ENCODE results near the gene SDR42E1.
"Not testable (repeated sequence)": the region's sequence is repeated elsewhere in the genome, so short reads cannot be mapped to it uniquely, and the experiment has no call there.

Gene SDR42E1

DNA sequence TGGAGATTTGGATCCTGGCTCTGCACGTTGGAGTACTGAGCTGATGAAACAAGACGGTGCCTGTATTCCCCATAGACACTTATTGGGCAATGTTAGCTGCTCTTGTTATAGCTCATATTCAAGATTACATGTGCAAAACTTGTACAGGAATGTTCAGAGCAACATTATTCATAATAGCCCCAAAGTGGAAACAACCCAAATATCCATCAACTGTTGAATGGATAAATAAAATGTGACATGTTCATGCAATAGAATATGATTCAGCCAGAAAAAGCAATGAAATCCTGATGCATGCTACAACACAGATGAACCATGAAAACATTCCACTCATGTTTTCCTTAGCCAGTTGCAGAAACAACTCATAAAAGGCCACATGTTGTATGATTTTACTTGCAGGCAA is 5.7 kb upstream of the SDR42E1 start:
- no peak for TF ChIP-seq ZFX (IDR thresholded peaks at IDR 0.05)
- no peak overlapping the region for H3K27ac ChIP-seq

DNA sequence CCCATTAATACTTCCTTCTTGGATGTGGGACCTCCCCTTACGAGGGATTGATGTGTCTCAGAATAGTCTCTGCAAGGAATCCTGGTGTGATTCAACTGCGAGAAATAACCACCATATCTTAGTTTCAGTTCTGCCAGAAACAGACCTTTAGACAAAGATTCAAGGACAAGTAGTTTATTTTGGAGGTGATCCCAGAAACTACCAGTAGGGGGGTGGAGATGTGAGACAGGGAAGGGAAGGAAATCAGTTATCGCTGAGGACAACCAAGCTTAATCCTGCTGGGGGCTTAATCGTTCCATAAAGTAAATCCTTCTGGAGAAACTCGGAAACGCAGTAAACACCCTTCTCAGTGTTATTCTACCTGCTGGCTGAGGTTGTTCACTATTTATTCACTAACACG is 5.0 kb upstream of the SDR42E1 start:
- no peak overlapping the region for H3K27ac ChIP-seq
- TF ChIP-seq ZFX (IDR thresholded peaks at IDR 0.05): no peak
- peak; percentile 61 for TF ChIP-seq CTCF (conservative IDR thresholded peaks at IDR 0.05)

- no peak for TF ChIP-seq CTCF (conservative IDR thresholded peaks at IDR 0.05)
- TF ChIP-seq ZFX (IDR thresholded peaks at IDR 0.05): no peak
- no peak overlapping the region for H3K27ac ChIP-seq
These were observed 1.9 kb upstream of the SDR42E1 start for GRCh38 chr16:82013139-82013538.

DNA sequence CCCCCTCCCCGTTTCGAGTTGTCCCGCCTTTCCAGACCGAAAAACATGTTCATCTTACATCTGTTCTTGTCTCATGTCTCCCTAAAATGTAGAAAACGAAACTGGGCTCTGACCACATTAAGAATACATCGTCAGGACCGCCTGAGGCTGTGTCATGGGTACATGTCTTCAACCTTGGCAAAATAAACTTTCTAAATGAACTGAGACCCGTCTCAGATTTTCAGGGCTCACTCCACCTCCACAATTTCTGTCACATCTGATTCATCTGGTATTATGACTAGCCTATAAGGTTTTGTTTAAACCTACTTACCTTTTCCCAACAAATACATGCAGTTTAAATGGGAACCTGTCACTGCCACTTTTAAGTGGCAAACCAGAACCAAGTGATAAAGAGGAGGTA is 621 bp downstream of the SDR42E1 start:
- H3K27ac ChIP-seq: no peak overlapping the region
- TF ChIP-seq CTCF (conservative IDR thresholded peaks at IDR 0.05) (no peak), ZFX (IDR thresholded peaks at IDR 0.05) (no peak)

GRCh38 chr16:82009789-82010188 is 1.5 kb downstream of the SDR42E1 start:
- not testable (repeated sequence) for H3K27ac ChIP-seq

DNA sequence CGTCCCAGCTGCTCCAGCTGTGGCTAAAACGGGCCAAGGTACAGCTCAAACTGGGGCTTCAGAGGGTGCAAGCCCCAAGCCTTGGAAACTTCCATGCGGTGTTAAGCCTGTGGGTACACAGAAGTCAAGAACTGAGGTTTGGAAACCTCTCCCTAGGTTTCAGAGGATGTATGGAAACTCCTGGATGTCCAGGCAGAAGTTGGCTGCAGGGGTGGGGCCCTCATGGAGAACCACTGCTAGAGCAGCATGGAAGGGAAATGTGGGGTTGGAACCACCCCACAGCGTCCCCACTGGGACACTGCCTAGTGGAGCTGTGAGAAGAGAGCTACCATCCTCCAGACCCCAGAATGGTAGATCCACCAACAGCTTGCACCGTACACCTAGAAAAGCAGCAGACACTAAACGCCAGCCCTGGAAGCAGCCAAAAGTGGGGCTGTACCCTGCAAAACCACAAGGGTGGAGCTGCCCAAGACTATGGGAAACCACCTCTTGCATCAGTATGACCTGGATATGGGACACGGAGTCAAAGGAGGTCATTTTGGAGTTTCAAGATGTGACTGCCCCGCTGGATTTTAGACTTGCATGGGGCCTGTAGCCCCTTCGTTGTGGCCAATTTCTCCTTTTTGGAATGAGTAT is 2.2 kb downstream of the SDR42E1 start:
- no peak overlapping the region for H3K27ac ChIP-seq
- TF ChIP-seq CTCF (conservative IDR thresholded peaks at IDR 0.05): no peak
- TF ChIP-seq ZFX (IDR thresholded peaks at IDR 0.05): no peak

DNA sequence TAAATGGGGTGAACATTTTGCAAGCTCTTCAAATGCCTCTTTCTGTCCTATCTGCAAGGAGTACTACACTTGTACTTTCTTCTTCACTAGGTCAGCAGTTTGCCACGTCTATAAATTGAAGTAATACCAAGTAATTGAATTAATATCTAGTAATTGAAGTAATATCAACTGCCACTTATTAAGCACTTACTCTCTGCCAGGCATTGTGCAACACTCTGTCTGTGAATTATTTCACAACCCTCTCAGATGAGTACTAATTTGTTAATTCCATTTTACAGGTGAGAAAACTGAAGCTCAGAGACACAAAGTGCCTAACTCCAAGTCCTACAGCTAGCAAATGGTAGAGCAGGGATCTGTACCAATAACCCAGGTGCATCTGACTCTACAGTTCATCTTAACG is 4.1 kb downstream of the SDR42E1 start:
- H3K27ac ChIP-seq: no peak overlapping the region
- TF ChIP-seq CTCF (conservative IDR thresholded peaks at IDR 0.05) (no peak), ZFX (IDR thresholded peaks at IDR 0.05) (no peak)

GRCh38 chr16:82006036-82006435 is 5.2 kb downstream of the SDR42E1 start:
- H3K27ac ChIP-seq: no peak overlapping the region
- TF ChIP-seq CTCF (conservative IDR thresholded peaks at IDR 0.05) (no peak), ZFX (IDR thresholded peaks at IDR 0.05) (no peak)
